Measurements from ENCODE around the gene DOCK2. TPM values are rescaled to one million over a fixed set of nuclear protein-coding genes. Genes with fewer than 3 reads are reported as not detected.

Gene DOCK2
- total and polyA plus RNA-seq, 2 of the 8 experiments (the other 6 are each of a cell fraction or from before 2014, with no cell fraction given) = 3.9 to 5.7 TPM

GRCh38 chr5:170071748-170072147 lies 434.7 kb downstream of the DOCK2 start:
- H3K79me1 ChIP-seq (ENCODE audit: low read depth, low read length) = no peaks in the 10 kb centered on the region
- no peak overlapping the region for H3K9ac ChIP-seq (replicated peaks in 1 of 4; ENCODE audit: extremely low read depth in 1 of 4, low read depth in 3 of 4, low read length in 3 of 4)
- DNase-seq (ENCODE audit: low read depth in 1 of 2, low spot score in 2 of 2) (no peak), FAIRE-seq (no peak)
- no peak overlapping the region for H4K5ac ChIP-seq (ENCODE audit: insufficient read length, low read depth, low read length)
- no peak overlapping the region for H3K4me2 ChIP-seq (ENCODE audit: insufficient read depth in 1 of 2, low read depth in 2 of 2, low read length in 2 of 2)
- POLR2A ChIA-PET (ENCODE audit: partially characterized antibody) = no interaction called here
- no peak overlapping the region for H3K18ac ChIP-seq (ENCODE audit: extremely low read depth, low read length)
- no peak overlapping the region for H4K8ac ChIP-seq (ENCODE audit: extremely low read depth, insufficient read depth, low read length)
- H3K23me2 ChIP-seq (ENCODE audit: low read depth, low read length) = no peaks in the 10 kb centered on the region
- H3K56ac ChIP-seq (replicated peaks; ENCODE audit: insufficient read length, low read depth, low read length) = no peak overlapping the region
- no peak overlapping the region for H2BK15ac ChIP-seq (ENCODE audit: low read length)
- TF ChIP-seq FOSL1 (IDR thresholded peaks at IDR 0.05; ENCODE audit: insufficient read depth, low read depth, low read length) (no peak), SUZ12 (IDR thresholded peaks at IDR 0.05; ENCODE audit: low read length) (no peak), CEBPB (IDR thresholded peaks at IDR 0.05; ENCODE audit: low read depth, low read length) (no peak), CHD2 (IDR thresholded peaks at IDR 0.05; ENCODE audit: low read length) (no peak), JUND (IDR thresholded peaks at IDR 0.05; ENCODE audit: low read length) (no peak), BRCA1 (IDR thresholded peaks at IDR 0.05; ENCODE audit: low read depth, low read length) (no peak)
- TF ChIP-seq, protein P1, sequence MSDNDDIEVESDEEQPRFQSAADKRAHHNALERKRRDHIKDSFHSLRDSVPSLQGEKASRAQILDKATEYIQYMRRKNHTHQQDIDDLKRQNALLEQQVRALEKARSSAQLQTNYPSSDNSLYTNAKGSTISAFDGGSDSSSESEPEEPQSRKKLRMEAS (IDR thresholded peaks at IDR 0.05) = no peak
- no peak overlapping the region for H2BK120ac ChIP-seq (replicated peaks; ENCODE audit: low read depth, low read length)
- no peak overlapping the region for H4K91ac ChIP-seq (replicated peaks; ENCODE audit: insufficient read length, low read length)
- H3K79me2 ChIP-seq (ENCODE audit: control insufficient read depth in 1 of 2, insufficient read depth in 2 of 2, low read length in 2 of 2) = no peaks in the 10 kb centered on the region
- H2AFZ ChIP-seq (ENCODE audit: low read length) = no peak overlapping the region
- no peak overlapping the region for H3K27ac ChIP-seq (ENCODE audit: low read depth, low read length)
- no peaks in the 10 kb centered on the region for H3K36me3 ChIP-seq (ENCODE audit: control insufficient read depth in 2 of 4, insufficient read depth in 4 of 4, low read length in 3 of 4)
- H3K4me1 ChIP-seq (replicated peaks in 1 of 4; ENCODE audit: control insufficient read depth in 3 of 4, insufficient read depth in 4 of 4, low read length in 3 of 4) = no peaks in the 10 kb centered on the region
- H3K9me3 ChIP-seq (ENCODE audit: insufficient read depth in 2 of 2, low read depth in 1 of 2, low read length in 1 of 2) = no peaks in the 10 kb centered on the region
- CTCF ChIA-PET (ENCODE audit: partially characterized antibody) = interaction anchor here (0.7 to 4.1 kb wide), 40 partner anchors 9 to 1080 kb away, joined by 3 to 48 read pairs (median 5); partner anchors contain the start of gene INSYN2B
- H2AK5ac ChIP-seq (ENCODE audit: low read depth, low read length) = no peak overlapping the region
- H3K4me3 ChIP-seq (ENCODE audit: extremely low read depth in 1 of 4, insufficient read depth in 2 of 4, low read depth in 3 of 4, low read length in 4 of 4) = no peak overlapping the region
- no peak overlapping the region for H2BK20ac ChIP-seq (ENCODE audit: low read length)
- H3K4ac ChIP-seq (replicated peaks; ENCODE audit: insufficient read length, low read depth, low read length) = no peak overlapping the region
- H3K27me3 ChIP-seq (replicated peaks in 1 of 4; ENCODE audit: control insufficient read depth in 3 of 4, extremely low read depth in 1 of 4, insufficient read depth in 3 of 4, low read length in 3 of 4) = no peaks in the 10 kb centered on the region; a peak in 1 of 7 replicates
- no peaks in the 10 kb centered on the region for H4K20me1 ChIP-seq (replicated peaks in 1 of 2; ENCODE audit: control insufficient read depth in 1 of 2, insufficient read depth in 2 of 2, low read length in 2 of 2)
- WGBS, 2 experiments (ENCODE audit: extremely low coverage in 1 of 2, insufficient coverage in 1 of 2, insufficient read length in 1 of 2, insufficient replicate concordance in 2 of 2, low coverage in 1 of 2, low lambda C conversion rate in 2 of 2, missing lambda C conversion rate in 1 of 2) = 93% methylated on average over 2 of the region's 2 CpGs; no CpG with 5 or more reads in 1 of the 2 experiments
- no peak overlapping the region for H3K14ac ChIP-seq (ENCODE audit: insufficient read length)
- no peak overlapping the region for H2BK12ac ChIP-seq (ENCODE audit: low read depth, low read length)
- no peak overlapping the region for H3K23ac ChIP-seq (ENCODE audit: insufficient read length)
- no peak overlapping the region for H2BK5ac ChIP-seq (ENCODE audit: low read depth, low read length)
